Measurements from ENCODE around the gene LHFPL2.

GRCh38 chr5:78605611-78606010, 43.0 kb downstream of the LHFPL2 start:
- TF ChIP-seq, protein P1, sequence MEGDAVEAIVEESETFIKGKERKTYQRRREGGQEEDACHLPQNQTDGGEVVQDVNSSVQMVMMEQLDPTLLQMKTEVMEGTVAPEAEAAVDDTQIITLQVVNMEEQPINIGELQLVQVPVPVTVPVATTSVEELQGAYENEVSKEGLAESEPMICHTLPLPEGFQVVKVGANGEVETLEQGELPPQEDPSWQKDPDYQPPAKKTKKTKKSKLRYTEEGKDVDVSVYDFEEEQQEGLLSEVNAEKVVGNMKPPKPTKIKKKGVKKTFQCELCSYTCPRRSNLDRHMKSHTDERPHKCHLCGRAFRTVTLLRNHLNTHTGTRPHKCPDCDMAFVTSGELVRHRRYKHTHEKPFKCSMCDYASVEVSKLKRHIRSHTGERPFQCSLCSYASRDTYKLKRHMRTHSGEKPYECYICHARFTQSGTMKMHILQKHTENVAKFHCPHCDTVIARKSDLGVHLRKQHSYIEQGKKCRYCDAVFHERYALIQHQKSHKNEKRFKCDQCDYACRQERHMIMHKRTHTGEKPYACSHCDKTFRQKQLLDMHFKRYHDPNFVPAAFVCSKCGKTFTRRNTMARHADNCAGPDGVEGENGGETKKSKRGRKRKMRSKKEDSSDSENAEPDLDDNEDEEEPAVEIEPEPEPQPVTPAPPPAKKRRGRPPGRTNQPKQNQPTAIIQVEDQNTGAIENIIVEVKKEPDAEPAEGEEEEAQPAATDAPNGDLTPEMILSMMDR (IDR thresholded peaks at IDR 0.05): no peak
- no peak for TF ChIP-seq POLR2AphosphoS5 (IDR thresholded peaks at IDR 0.05)
- TF ChIP-seq POLR2A (IDR thresholded peaks at IDR 0.05): no peak

All from suprapubic skin (tissue), 4 donors.